GM12891 (cell line): ENCODE measurements around the gene CCL23.

Source experiments
- DNase-seq: peaks from one replicate; pipeline ENCODE4 v3.0.0; 2011; ENCODE audit warnings: low spot score; ENCODE audit not compliant: insufficient read length
- FAIRE-seq: peaks from 2 replicates; lab custom pipeline; 2011; peaks lifted over from hg19 to GRCh38; lab: Jason Lieb, UNC
- PAX5 ChIP-seq: IDR thresholded peaks from 2 replicates; pipeline ENCODE4 v1.6.1; 2011; ENCODE audit warnings: low read length, moderate library complexity, mild to moderate bottlenecking; ENCODE audit not compliant: insufficient read depth, severe bottlenecking
- POLR2A ChIP-seq: IDR thresholded peaks from 2 replicates; pipeline ENCODE4 v1.6.1; 2011; ENCODE audit warnings: low read depth, low read length, control low read depth
- POLR2AphosphoS5 ChIP-seq: IDR thresholded peaks from 2 replicates; pipeline ENCODE4 v1.6.1; 2011; ENCODE audit warnings: low read depth, low read length, control low read depth
- POU2F2 ChIP-seq: IDR thresholded peaks from 2 replicates; pipeline ENCODE4 v1.6.1; 2011; ENCODE audit warnings: low read depth, mild to moderate bottlenecking, control low read depth, low read length, moderate library complexity
- SPI1 ChIP-seq: IDR thresholded peaks from 2 replicates; pipeline ENCODE4 v1.6.1; 2011; ENCODE audit warnings: low read depth, low read length, control low read depth
- TAF1 ChIP-seq: IDR thresholded peaks from 2 replicates; pipeline ENCODE4 v1.6.1; 2011; ENCODE audit warnings: low read depth, low read length, control low read depth

Gene CCL23

DNA sequence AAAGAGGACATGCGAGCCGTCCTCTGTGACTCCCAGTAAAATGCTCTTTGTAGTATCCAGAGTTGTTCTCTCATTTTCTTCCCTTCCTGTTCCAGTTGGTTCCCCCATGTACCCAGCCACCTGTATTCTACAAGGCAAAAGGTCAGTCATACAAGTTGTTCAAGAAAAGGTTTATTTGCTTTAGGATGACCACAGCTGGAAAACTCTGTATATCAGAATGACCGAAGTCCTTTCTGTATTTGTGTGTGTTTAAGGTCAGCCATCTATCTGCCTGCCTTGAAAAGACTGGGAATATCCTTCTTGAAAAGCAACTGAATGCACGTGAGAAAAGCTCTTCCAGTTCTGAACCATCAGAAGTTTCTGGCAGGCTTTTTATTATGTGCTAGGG lies 44.8 kb downstream of the CCL23 start:
- DNase-seq (no peak), FAIRE-seq (no peak)

DNA sequence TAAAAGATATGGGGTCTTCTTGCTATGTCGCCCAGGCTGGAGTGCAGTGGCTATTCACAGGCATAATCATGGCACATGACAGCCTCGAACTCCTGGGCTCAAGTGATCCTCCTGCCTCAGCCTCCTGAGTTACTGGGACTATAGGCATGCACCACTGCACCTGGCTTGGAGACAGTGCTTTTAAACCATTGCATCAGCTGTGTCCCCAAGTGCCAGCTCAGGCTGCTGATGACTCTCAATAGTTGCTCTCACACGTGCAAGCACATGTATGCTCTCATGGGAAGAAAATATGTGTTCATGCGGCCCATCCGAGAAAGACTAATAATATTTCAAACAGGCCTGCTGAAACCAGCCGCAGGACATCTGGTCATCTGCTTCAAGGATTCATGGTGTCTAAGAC lies 45.2 kb downstream of the CCL23 start:
- FAIRE-seq = no peak
- TF ChIP-seq PAX5 (no peak), TAF1 (no peak), POU2F2 (no peak), SPI1 (no peak), POLR2A (no peak), POLR2AphosphoS5 (no peak)
- DNase-seq = no peak

More for the DNA sequence above, 44.8 kb downstream of the CCL23 start:
- no peak for TF ChIP-seq POLR2AphosphoS5
- TF ChIP-seq POLR2A = no peak
- TF ChIP-seq SPI1 = no peak
- no peak for TF ChIP-seq TAF1
- no peak for TF ChIP-seq PAX5
- no peak for TF ChIP-seq POU2F2

DNA sequence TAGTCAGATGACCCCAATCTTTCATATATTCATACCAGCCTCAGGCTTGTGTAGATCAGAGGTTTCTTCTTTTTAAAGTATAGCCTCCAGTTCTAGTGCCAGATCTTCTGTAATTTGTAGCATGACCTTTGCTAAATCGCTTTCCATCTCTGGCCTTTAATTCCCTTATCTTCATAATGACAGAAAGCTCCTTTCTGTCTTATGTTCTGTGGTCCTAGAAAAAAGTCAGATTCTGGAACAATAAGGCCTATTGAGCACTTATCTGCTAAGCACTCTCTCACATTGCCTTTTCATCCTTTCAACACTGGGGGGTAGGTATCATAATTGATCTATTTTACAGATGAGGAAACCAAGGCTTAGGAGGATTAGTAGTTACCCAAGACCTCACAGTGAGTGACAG lies 45.7 kb downstream of the CCL23 start:
- TF ChIP-seq TAF1 (no peak), POLR2AphosphoS5 (no peak), PAX5 (no peak), POU2F2 (no peak), POLR2A (no peak), SPI1 (no peak)
- FAIRE-seq = no peak
- DNase-seq = no peak

DNA sequence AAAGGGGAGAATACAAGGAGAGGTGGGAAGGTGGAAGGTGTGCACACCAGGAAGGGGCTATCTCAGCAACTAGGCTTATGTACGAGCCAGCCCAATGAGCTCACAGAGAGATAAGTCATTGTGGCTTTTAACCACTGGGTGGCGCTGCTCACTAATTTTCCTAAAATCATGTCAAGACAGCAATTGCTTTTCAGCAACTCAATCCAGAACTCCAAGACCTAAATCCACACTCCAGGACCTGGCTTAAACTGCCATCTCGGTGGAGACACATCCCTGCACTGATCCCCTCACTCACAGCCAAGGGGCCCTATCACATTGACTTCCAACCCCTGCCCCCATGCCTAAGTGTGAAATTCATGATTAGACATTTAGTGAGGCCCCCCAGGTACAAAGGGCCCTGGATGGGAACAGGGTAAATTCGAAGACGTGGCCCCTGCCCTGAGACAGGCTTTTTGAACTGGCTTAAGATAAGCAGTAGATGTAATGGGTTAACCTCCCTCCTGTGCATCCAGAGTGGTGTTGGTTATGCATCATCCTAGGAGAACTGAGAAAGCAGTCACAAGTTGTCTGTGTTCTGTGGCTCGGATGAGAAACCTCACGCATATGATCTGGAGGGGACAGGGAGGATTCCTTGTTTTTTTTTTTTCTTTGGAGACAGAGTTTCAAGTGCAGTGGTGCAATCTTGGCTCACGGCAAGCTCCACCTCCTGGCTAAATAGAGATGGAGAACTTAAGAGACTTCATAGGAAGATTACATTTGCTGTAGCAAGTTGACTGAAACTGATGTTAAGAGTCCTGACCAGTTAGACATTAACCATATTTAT lies 48.0 kb downstream of the CCL23 start:
- peak; percentile 35 for DNase-seq
- FAIRE-seq = no peak
- no peak for TF ChIP-seq PAX5

DNA sequence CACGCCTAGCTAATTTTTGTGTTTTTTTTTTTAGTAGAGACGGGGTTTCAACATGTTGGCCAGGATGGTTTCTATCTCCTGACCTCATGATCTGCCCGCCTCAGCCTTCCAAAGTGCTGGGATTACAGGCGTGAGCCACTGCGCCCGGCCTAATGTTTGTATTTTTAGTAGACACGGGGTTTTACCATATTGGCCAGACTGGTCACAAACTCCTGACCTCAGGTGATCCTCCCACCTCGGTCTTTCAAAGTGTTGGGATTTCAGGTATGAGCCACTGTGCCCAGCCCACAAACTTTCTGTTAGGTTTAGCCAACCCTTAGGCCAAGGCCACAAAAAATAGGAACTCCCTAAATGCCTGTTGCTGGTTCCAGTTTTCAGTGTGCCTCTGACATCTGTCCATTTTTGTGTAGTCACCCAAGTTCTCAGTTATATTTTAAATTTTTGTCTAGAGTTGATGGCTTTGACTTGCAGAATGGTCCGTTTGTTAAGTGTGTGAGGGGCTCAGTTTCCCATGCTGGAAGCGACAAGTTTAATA lies 49.2 kb downstream of the CCL23 start:
- no peak for FAIRE-seq
- TF ChIP-seq POLR2A (no peak), POLR2AphosphoS5 (no peak), PAX5 (no peak), SPI1 (no peak), TAF1 (no peak), POU2F2 (no peak)
- DNase-seq = no peak

DNA sequence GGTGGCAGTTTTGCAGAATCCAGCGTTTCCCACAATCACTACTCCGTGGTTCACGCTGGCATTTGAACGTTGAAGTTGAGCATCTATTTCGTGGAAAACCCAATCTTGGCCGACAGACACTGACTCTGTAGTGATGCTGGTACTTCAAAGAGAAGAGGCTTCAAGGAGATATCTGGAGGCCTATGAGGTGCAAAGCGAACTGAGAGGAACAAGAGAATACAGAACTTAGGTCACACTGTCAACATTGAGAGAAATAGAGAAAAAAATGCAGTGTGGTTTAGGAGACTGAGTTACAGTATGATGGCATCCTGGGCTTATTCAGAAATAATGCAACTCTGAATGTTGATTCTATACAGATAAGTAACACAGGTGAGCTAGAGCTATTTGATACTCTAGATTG lies 52.5 kb downstream of the CCL23 start:
- DNase-seq (no peak), FAIRE-seq (no peak)
- no peak for TF ChIP-seq POLR2A
- TF ChIP-seq POU2F2 = no peak
- TF ChIP-seq PAX5 = no peak
- no peak for TF ChIP-seq TAF1
- no peak for TF ChIP-seq SPI1
- TF ChIP-seq POLR2AphosphoS5 = no peak

DNA sequence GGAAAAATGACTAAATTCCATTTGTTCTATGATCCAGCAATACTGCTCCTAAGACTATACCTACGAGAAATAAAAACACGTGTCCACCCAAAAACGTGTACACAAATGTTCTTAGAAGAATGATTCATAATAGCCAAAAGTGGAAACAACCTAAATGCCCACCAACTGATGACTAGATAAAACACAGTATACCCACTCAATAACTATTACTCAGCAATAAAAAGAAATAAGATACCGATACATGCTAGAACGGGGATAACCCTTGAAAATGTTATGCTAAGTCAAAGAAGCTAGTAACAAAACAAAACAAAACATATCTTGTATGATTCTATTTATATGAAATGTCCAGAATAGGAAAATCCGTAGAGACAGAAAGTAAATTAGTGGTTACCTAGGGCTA lies 54.1 kb downstream of the CCL23 start:
- FAIRE-seq (no peak), DNase-seq (no peak)
- TF ChIP-seq PAX5 = no peak
- TF ChIP-seq SPI1 = no peak
- no peak for TF ChIP-seq TAF1
- TF ChIP-seq POLR2A = no peak
- TF ChIP-seq POLR2AphosphoS5 = no peak
- no peak for TF ChIP-seq POU2F2
